ENCODE measurements around the gene MORC2. TPM values are rescaled to one million over a fixed set of nuclear protein-coding genes. Genes with fewer than 3 reads are reported as not detected.
A peak's percentile ranks its signal among the peaks of the same experiment; 100 is the strongest.

Gene MORC2
- total RNA-seq, 1 experiment from 2014 or later: 25.4 TPM

DNA sequence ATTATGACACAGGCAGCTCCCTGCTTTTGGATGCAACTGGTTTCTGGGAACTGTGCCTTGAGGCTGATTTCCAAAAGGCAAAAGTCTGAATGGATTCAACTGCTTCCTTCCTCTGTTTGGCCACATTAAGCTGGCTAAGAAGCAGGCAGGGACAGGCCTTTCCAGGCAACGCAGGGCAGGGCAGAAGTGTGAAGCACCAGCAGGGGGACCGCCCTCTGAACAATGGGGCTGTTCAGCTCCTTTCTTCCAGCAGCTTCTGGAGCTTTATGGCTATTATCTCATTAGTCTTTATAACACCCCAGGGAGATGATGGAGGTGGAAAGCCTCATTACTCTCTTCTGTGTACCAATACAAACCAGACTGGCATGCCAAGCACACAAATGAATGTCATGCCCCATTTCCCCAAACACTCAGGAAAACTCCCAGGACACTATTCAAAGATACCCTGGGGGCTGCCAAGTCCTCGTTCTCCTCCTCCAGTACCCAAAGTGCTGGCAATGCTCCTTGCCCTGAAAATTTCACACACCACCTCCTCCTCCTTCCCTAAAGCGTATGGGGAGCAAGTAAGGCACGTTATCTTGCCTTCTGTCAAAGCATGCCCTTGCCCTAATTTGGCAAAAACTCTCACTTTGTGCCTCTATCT, 21.3 kb downstream of the MORC2 start:
- ChIA-PET CTCF (interaction anchor here (1.1 to 2.9 kb wide), 2 partner anchors 133 to 137 kb away, joined by 3 to 23 read pairs; partner anchors contain the start of gene SMTN), POLR2A (no interaction called here), RAD21 (ENCODE audit: low non-redundant PET in 1 of 2, low total read pairs in 2 of 2, uncharacterized antibody in 2 of 2, unreplicated experiment in 2 of 2) (no interaction called here)
- Histone ChIP-seq H3K27me3 (ENCODE audit: insufficient read depth, low read length) (no peaks in the 10 kb centered on the region), H3K36me3 (ENCODE audit: control insufficient read depth in 1 of 2, insufficient read depth in 2 of 2, low read length in 2 of 2) (peaks cover 0 to 12% of the 10 kb centered on the region in 2 experiments; a peak in 2 of 4 replicates), H3K79me2 (ENCODE audit: insufficient read depth, low read length) (no peaks in the 10 kb centered on the region), H2AFZ (ENCODE audit: low read depth, low read length, poor library complexity, severe bottlenecking) (no peak overlapping the region), H3K9me3 (ENCODE audit: control insufficient read depth in 1 of 2, insufficient read depth in 1 of 2, low read depth in 1 of 2, low read length in 2 of 2) (no peaks in the 10 kb centered on the region), H3K4me2 (ENCODE audit: low read length) (no peak overlapping the region), H3K4me1 (ENCODE audit: control insufficient read depth in 1 of 2, insufficient read depth in 2 of 2, low read length in 2 of 2) (no peaks in the 10 kb centered on the region), H4K20me1 (ENCODE audit: insufficient read depth) (no peaks in the 10 kb centered on the region), H3K4me3 (replicated peaks in 1 of 2; ENCODE audit: low read depth in 1 of 2, low read length in 2 of 2) (no peak overlapping the region), H3K27ac (ENCODE audit: low read depth, low read length) (no peak overlapping the region), H3K9ac (ENCODE audit: low read length) (no peak overlapping the region), H3K9me2 (ENCODE audit: insufficient read depth) (no peaks in the 10 kb centered on the region)
- DNase-seq (ENCODE audit: low read depth, low spot score) (no peak), ATAC-seq (no peak)
- TF ChIP-seq, protein P1, sequence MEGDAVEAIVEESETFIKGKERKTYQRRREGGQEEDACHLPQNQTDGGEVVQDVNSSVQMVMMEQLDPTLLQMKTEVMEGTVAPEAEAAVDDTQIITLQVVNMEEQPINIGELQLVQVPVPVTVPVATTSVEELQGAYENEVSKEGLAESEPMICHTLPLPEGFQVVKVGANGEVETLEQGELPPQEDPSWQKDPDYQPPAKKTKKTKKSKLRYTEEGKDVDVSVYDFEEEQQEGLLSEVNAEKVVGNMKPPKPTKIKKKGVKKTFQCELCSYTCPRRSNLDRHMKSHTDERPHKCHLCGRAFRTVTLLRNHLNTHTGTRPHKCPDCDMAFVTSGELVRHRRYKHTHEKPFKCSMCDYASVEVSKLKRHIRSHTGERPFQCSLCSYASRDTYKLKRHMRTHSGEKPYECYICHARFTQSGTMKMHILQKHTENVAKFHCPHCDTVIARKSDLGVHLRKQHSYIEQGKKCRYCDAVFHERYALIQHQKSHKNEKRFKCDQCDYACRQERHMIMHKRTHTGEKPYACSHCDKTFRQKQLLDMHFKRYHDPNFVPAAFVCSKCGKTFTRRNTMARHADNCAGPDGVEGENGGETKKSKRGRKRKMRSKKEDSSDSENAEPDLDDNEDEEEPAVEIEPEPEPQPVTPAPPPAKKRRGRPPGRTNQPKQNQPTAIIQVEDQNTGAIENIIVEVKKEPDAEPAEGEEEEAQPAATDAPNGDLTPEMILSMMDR (IDR thresholded peaks at IDR 0.05 in 2 of 3, conservative IDR thresholded peaks at IDR 0.05 in 1 of 3; ENCODE audit: borderline replicate concordance in 1 of 3, insufficient read depth in 1 of 3, low read depth in 2 of 3, low read length in 2 of 3): peak in 1 of 3 experiments; percentile 15; a peak in 1 of 6 replicates
- no peak for TF ChIP-seq RAD21 (IDR thresholded peaks at IDR 0.05; ENCODE audit: low read depth)
- TF ChIP-seq, protein P2, sequence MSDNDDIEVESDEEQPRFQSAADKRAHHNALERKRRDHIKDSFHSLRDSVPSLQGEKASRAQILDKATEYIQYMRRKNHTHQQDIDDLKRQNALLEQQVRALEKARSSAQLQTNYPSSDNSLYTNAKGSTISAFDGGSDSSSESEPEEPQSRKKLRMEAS (IDR thresholded peaks at IDR 0.05): no peak
- intact Hi-C loops (cut with micrococcal nuclease): no loop called here
- no TSS peak for BruUV-seq (replicated peaks)

DNA sequence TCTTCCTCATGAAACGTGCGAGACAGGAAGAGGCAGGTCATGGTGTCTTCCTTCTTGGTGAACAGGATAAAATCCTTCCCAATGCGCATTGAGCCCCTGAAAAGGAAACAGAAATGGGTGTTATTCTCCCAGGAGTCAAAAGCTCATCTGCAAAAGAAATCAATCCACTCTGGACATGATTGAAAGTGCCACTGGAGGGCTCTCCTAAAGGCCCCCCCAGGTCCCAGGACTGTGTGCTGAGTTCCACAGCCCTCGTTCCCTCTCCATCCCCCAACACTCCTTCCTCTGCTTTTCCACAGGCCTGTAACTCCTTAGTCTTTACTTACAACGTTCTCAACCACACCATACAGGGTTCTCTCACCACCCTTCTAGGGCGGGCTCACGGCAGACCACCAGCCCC, 22.2 kb downstream of the MORC2 start:
- intact Hi-C loops (cut with micrococcal nuclease): no loop called here

More for the DNA sequence above, 22.2 kb downstream of the MORC2 start:
- H3K4me1 ChIP-seq (ENCODE audit: control insufficient read depth in 1 of 2, insufficient read depth in 2 of 2, low read length in 2 of 2): no peaks in the 10 kb centered on the region
- POLR2A ChIA-PET: no interaction called here
- H3K79me2 ChIP-seq (ENCODE audit: insufficient read depth, low read length): no peaks in the 10 kb centered on the region
- H3K27me3 ChIP-seq (ENCODE audit: insufficient read depth, low read length): no peaks in the 10 kb centered on the region
- no TSS peak for BruUV-seq (replicated peaks)
- no peak overlapping the region for H3K4me2 ChIP-seq (ENCODE audit: low read length)
- H3K9me3 ChIP-seq (ENCODE audit: control insufficient read depth in 1 of 2, insufficient read depth in 1 of 2, low read depth in 1 of 2, low read length in 2 of 2): no peaks in the 10 kb centered on the region
- H3K4me3 ChIP-seq (replicated peaks in 1 of 2; ENCODE audit: low read depth in 1 of 2, low read length in 2 of 2): no peak overlapping the region
- H3K36me3 ChIP-seq (ENCODE audit: control insufficient read depth in 1 of 2, insufficient read depth in 2 of 2, low read length in 2 of 2): peaks cover 0 to 14% of the 10 kb centered on the region in 2 experiments; a peak in 2 of 4 replicates
- RAD21 ChIA-PET (ENCODE audit: low non-redundant PET in 1 of 2, low total read pairs in 2 of 2, uncharacterized antibody in 2 of 2, unreplicated experiment in 2 of 2): interaction anchor here in 1 of 2 experiments (1.1 kb wide), 1 partner anchor 139 kb away, joined by 4 read pairs; no protein-coding TSS in a partner anchor
- no peak overlapping the region for H3K27ac ChIP-seq (ENCODE audit: low read depth, low read length)
- ATAC-seq (no peak), DNase-seq (ENCODE audit: low read depth, low spot score) (no peak)
- no peak overlapping the region for H2AFZ ChIP-seq (ENCODE audit: low read depth, low read length, poor library complexity, severe bottlenecking)
- CTCF ChIA-PET: interaction anchor here (1.1 to 2.9 kb wide), 2 partner anchors 134 to 138 kb away, joined by 3 to 23 read pairs; partner anchors contain the start of gene SMTN
- H3K9ac ChIP-seq (ENCODE audit: low read length): no peak overlapping the region
- H3K9me2 ChIP-seq (ENCODE audit: insufficient read depth): no peaks in the 10 kb centered on the region
- TF ChIP-seq EGR1 (IDR thresholded peaks at IDR 0.05; ENCODE audit: low read depth) (no peak), CEBPB (IDR thresholded peaks at IDR 0.05; ENCODE audit: low read depth) (no peak), POLR2A (IDR thresholded peaks at IDR 0.05; ENCODE audit: borderline replicate concordance, extremely low read depth, insufficient read depth, insufficient read length) (no peak), SRF (IDR thresholded peaks at IDR 0.05; ENCODE audit: low read depth) (no peak), POLR2AphosphoS5 (IDR thresholded peaks at IDR 0.05; ENCODE audit: low read depth, low read length) (no peak), ZFX (IDR thresholded peaks at IDR 0.05) (no peak), FOSL1 (IDR thresholded peaks at IDR 0.05; ENCODE audit: low read depth) (no peak), YY1 (IDR thresholded peaks at IDR 0.05; ENCODE audit: extremely low read depth, insufficient replicate concordance, low read depth, low read length) (no peak)
- TF ChIP-seq, protein P3, sequence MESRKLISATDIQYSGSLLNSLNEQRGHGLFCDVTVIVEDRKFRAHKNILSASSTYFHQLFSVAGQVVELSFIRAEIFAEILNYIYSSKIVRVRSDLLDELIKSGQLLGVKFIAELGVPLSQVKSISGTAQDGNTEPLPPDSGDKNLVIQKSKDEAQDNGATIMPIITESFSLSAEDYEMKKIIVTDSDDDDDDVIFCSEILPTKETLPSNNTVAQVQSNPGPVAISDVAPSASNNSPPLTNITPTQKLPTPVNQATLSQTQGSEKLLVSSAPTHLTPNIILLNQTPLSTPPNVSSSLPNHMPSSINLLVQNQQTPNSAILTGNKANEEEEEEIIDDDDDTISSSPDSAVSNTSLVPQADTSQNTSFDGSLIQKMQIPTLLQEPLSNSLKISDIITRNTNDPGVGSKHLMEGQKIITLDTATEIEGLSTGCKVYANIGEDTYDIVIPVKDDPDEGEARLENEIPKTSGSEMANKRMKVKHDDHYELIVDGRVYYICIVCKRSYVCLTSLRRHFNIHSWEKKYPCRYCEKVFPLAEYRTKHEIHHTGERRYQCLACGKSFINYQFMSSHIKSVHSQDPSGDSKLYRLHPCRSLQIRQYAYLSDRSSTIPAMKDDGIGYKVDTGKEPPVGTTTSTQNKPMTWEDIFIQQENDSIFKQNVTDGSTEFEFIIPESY (IDR thresholded peaks at IDR 0.05; ENCODE audit: extremely low read depth, insufficient replicate concordance, low read length): no peak
- no peaks in the 10 kb centered on the region for H4K20me1 ChIP-seq (ENCODE audit: insufficient read depth)
